ENCODE measurements around the gene PABPN1L.

PABPN1L gene, protein sequence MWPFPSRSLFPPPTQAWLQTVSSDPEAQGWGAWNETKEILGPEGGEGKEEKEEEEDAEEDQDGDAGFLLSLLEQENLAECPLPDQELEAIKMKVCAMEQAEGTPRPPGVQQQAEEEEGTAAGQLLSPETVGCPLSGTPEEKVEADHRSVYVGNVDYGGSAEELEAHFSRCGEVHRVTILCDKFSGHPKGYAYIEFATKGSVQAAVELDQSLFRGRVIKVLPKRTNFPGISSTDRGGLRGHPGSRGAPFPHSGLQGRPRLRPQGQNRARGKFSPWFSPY

DNA sequence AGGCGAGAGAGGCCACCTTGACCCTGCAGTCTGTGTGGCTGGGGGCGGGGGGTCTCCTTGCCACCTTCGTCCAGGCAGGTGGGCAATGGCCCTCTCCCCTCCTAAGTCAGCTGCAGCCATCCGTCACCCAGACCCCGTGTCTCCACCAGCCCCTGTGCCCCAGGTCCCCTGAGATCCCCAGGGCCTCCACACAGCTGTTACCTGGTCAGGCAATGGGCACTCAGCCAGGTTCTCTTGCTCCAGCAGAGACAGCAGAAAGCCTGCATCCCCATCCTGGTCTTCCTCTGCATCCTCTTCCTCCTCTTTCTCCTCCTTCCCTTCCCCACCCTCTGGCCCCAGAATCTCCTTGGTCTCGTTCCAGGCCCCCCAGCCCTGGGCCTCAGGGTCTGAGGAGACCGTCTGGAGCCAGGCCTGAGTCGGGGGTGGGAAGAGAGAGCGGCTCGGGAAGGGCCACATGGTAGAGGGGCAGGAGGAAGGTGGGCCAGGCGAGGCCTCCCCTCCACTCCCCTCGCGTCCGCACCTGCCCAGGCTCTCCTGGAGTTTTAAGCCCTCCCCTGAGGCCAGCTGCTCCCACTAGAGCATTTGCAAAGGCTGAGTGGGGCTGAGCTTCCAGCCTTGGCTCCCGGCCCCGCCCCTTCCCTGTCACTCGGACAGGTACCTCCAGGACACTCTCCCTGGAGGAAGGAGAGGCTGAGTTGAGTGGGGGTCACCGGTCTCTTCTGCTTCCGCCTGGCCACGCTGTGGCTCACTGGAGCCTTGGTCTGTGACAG, at the start of gene PABPN1L:
PABPN1L (minus strand) TSS at position 510 of the 770 bp plus-strand sequence; CDS start at position 456, 54 bp downstream.
- DNase-seq = peak; percentile 13

DNA sequence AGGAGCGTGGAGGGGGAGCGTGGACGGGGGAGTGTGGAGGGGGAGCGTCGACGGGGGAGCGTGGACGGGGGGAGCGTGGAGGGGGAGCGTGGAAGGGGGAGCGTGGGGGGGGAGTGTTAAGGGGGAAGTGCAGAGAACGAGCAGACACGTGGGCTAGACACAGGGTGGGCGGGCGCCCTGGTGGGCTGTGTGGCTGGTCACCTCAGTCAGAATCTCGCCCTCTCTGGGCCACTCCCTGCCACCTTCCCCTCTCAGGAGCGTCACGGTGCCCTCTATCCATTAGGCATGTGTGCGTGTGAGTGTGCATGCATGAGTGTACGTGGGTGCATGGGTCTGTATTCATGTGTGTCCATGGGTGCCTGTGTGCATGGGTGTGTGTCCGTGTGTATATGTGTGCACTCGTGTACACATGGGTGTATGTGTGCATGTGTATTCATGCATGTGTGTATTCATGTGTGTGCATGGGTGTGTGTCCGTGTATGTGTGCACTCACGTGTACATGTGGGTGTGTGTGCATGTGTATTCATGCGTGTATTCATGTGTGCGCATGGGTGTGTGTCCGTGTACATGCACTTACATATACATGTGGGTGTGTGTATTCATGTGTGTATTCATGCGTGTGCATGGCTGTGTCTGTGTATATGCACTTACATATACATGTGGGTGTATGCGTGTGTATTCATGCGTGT, 49.3 kb upstream of the PABPN1L start:
- no peak for DNase-seq

DNA sequence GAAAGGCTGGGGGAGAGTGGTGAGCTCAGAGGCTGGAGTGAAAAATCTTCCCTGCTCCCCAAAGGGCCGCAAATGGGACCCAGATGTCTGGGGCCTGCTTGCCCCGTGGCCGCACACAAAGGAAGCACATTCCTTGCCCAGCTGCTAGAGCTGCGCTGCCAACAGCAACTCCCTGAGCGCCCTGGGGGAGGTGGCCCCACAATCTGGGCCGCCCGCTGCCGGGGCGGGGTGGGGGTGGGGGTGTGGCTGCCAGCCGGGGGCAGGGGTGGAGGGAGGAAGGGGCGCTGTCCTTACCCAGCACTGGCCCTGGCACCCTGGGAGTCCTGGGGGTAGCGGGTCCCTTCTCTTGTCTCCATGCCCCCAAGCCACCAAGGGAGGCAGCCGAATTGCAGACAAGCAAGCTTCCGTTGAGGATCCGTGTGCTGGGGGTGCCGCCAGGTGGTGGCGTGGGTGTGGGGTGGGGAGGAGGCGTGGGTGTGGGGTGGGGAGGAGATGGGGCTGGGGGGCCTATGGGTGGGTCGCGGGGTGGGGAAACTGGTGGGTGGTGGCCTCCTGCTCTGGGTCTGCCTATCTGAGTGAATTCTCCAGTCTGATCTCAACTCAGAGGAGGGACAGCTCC, 48.4 kb upstream of the PABPN1L start:
- no peak for DNase-seq

DNA sequence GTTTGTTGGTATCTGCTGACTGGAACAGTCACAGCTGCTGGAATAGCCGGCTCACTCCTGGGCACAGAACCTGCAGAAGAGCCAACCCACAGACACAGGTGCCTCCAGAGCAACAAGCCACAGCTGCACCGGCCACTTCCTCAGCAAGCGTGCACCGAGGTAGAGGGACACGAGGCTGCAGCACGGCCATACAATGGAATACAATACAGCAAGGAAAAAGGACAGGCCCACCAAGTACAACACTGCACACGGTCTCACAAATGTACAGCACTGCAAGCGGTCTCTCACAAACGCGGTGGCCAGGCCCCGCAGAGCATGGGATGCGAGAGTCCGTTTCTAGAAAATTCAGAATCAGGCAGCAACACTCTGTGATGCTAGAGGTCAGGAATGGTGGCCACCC, 47.4 kb upstream of the PABPN1L start:
- no peak for DNase-seq

DNA sequence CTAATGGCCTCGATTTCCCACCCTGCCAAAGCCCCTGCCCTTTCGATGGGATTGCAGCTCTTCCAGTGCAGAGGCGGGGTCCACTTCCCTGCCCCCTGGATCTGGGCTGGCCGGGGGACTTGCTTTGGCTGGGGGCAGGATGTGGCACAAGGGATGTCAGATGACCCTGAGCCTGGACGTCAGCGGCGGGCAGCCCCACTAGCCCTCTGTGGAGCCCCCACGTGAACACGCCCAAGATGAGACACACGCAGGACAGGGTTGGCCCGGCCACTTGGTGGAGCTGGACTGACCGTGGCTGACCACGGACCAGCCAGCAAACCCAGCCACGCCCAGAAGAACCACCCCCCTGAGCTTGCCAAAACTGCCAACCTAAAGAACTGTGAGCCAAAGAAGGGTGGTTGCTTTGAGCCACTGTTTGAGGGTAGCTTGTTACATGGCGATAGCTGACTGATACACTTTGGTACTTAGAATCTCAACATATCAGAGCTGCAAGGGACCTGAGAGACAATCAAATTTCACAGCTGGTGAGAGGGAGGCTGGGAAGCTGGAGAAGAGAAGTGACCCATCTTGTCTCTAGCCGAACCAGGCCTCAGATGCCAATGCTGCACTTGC, 46.6 kb upstream of the PABPN1L start:
- DNase-seq = no peak

DNA sequence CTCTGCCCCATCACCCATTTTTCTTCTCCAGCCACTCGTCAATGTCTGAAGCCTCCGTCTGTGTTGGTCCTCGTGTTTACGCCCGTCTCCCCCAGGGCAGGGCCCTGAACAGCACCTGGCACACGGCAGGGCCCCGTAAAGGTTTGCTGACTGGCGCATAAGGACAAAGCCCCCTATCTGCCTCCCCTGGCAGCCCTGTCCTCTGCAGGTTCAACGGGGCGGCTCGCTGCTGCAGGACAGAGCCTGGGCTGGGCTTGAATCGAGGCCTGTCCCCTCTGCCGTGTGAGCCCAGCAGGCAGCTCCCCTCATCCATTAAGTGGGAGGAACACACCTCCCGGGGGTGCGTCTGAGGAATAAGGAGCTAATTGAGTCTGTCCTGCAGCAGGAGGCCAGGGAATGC, 46.1 kb upstream of the PABPN1L start:
- DNase-seq = no peak

DNA sequence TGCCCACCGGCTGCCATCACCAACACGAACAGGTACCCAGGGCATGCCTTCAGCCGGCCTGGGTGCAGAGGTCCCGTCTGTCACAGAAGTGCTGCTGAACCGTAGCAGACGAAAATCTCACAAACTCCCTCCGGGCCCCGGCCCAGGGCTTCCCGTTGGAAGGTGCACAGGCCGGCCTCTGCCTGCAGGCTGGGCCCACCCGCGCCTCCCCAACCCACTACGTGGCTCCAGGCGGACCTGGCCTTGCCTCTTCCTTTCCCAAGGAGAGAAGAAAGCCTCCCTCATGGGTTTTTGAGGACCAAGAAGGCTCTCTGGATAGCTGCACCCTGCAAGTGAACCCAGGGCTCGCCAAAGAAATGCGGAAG, 45.5 kb upstream of the PABPN1L start:
- no peak for DNase-seq

DNA sequence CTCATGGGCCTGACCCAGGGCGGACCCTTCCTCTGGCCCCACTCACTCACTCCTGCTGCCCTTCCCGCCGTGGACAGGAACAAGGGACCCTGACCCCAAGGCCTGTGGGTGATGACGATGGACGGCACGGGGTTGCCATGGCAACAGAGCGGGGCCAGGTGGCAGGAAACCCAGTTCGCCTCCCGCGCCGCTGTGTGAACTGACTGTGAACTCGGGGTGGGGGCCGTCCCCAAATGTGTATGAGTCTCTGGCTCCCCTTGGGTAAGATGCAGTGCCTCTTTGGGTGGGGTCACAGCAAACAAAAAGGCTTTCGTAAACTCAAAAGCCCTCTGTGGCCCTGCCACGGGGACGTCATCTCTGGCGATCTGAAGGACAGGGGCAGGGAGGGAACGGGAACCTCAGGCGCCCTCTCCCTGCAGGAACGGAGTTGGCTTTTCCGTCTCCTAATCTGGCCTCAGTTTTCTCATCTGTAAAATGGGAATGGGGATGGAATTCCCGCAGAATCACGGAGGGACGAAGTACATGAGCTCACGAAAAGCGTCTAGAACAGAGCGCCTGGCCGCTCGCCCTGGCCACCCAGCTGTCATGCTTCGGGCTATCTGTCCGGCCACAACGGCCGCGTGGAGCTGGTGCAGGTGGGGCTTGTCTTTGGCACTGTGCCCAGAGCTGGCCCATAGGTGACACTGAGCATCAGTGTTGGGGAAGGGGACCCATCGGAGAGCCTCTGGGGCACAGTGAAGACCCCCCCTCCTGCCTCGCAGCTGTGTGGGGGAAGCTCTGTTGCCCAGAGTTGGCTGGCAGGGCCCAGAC, 44.9 kb upstream of the PABPN1L start:
- no peak for DNase-seq

DNA sequence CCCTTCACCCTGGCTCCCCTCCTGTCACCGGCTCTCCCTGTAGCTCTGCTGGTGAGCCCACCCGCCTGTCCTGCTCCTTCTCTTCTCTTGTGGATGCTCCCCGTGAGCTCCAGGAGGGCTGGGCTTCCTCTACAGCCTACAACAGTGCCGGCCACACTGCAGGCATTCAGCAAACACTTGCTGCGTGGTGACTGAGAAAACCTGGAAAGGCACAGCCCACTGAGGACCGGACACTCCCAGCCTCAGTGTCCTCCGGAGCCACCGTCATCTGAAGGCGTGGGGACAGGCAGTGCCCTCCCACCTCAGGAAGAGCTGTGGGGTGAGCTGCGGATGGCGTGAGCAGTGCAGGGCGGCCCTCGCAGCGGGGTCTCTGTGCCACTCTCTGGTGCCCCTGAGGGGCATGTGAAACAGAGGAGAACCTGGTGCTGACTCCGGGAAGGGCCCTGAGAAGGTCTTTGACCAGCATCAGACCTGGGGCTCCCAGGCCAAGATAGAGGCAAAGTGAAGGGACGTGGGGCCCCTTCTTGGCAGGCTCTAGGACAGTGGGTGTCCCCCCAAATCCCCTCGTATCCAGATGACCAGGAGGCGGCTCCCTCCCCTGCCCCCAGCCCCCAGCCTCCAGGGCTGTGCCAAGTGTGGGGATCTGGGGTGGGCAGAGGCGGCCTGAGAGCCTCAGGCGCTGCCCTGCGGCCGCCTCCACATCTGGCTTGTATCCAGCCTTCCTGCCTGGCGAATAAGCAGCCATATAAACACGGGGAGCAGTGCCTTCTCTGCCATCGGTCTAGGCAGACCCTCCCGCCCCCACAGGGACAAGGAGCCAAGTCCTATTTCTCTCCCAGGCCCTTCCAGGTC, 44.0 kb upstream of the PABPN1L start:
- DNase-seq = no peak

DNA sequence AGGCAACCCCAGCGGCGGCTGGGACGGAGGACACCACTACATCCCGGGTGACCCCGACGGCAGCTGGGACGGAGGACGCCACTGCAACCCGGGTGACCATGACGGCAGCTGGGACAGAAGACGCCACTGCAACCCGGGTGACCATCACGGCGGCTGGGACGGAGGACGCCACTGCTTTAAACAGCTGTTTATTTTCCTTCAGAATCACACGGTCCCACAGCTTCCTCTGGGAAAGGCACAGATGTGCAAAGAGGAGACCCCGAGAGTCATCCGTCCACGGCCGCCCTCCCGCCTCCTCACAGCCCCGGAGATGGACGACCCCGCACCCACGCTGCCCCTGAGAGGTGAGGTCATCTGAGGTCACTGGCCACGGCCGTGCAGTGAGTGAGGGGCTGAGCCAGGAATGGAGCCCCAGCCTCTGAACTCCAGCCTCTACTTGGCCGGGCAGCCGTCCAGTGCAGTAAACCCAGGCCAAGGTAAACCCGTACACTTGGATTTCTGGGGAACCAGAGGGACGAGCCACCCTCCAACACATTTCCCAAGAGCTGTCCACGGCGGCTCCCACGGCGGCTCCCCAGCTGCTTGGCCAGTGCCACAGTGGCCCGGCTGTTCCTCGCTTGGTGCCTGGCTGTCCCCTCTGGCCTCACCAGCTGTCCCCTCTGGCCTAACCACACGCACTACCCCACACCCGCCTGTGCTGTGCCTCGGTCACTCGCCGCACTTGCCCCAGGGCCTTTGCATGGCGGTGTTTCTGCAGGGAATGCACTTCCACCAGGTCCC, 43.2 kb upstream of the PABPN1L start:
- DNase-seq = no peak

DNA sequence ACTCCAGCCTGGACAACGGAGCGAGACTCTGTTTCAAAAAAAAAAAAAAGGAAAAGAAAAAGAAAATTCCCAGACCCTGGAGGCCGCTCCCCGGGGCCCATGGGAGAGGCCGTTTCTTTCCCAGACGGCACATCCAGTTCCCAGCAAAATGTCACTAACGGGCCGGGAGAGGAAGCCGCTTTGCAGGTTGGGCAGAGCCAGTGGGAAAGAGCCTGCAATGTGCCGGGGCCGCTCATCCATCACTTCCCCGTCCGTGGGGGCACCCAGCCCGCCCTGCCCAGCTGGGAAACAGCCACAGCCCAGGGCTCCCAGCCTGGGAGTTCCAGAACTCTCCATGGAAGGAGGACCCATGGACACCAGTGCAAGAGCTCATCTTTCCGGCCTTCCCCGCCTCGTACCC, 41.8 kb upstream of the PABPN1L start:
- DNase-seq = no peak

DNA sequence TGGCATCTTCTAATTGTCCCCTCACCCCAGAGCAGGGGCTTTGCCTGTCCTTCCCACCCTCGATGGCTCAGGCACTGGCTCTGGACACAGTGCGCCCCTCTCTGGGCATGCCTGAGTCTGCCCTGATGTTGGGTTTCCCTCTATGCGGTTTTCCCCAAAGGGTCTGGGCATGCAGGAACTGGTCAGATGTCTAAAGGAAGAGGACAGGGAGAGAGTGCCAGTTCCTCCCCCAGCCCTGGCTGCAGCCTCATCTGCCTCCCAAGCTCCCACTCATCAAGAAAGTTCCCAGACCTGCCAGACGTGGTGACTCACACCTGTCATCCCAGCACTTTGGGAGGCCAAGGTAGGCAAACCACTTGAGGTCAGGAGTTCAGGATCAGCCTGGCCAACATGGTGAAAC, 41.3 kb upstream of the PABPN1L start:
- no peak for DNase-seq

DNA sequence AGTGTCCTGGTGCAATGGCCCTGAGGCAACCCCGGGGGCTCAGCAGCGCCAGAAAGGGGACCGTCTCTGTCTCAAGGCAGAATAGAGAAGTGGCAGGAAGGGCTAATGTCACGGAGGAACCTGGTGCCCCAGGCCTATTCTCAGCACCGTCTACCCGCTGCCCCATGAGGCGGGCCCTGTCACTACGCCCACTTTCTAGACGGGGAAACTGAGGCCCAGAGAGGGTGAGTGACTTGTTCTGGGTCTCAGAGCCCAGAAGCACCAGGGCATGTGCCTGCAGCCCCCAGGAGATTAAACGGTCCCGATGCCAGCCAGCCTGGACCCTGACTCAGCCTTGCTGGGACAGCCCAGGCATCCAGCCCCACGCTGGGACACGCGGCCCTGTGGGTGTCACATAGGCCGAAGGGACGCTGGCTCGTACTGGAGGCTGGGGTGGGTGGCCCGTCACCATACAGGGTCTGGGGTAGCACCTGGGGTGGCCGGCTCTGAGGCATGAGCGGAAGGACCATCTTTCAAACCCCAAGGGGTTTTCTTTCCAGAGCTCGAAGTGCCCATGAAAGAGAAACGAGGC, 40.2 kb upstream of the PABPN1L start:
- DNase-seq = no peak

DNA sequence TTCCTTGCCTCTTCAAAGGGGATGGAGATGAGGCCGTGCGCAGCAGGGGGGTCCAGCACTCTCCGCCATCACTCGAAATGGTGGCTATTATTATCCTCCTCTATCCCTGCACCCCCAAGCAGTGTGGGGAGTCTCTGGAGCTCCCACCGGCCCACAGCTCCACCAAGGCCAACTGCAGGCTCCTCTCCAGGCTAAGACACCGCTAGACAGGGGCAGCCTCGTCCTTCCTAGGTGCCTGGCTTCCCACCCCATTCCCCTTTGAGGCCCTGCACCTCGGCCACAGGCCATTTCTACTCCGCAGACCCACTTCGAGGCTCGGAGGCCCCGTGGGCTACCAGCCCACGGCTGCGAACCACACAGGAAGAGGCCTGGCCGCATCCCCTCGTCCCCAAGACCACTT, 39.6 kb upstream of the PABPN1L start:
- DNase-seq = no peak

DNA sequence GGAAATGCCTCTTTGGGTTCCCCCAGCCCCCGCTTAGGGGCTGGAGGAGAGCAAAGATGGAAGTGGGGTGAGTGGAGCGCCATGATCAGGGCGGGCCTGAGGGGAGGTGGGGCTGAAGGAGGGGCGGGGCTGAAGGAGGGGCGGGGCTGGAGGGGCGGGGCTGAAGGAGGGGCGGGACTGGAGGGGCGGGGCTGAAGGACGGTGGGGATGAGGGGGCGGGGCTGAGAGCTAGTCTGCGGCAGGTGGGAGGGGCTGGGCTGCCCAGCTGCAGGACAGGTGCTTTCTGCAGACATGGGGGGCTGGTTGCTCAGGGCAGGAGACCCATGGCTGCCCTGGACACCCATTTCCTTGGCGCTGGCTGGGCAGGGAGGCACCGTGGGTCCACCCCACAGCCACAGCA, 39.1 kb upstream of the PABPN1L start:
- DNase-seq = no peak

DNA sequence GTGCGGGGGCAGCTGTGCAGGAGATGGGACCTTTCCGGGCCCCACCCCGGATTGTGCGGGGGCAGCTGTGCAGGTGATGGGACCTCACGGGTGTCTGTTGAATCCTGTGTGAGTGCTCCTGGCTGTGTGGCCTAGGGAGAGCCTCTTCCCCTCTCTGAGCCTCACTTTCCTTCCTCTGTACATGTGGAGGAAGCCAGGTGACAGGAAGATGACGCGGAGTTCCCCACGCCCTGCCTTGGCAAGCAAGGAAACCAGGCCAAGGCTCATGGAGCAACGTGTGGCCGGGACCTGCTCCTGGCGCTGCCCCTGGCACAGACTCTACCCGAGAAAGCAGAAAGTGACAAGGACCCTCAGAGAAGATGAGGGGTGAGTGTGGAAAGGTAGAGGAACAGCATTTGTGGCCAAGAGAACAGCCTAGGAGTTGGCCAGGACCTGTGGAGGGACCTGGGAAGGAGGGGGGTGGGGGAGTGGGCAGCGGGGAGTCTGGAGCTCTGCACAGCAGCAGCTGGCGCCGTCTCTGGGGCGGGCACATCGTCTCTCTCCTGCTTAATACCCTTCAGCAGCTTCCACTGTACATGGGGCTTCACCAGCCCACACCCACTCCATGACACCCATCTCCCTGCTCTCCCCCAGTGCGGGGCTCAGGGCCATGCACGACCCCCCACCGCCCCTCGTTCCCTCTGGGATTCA, 38.4 kb upstream of the PABPN1L start:
- DNase-seq = no peak

DNA sequence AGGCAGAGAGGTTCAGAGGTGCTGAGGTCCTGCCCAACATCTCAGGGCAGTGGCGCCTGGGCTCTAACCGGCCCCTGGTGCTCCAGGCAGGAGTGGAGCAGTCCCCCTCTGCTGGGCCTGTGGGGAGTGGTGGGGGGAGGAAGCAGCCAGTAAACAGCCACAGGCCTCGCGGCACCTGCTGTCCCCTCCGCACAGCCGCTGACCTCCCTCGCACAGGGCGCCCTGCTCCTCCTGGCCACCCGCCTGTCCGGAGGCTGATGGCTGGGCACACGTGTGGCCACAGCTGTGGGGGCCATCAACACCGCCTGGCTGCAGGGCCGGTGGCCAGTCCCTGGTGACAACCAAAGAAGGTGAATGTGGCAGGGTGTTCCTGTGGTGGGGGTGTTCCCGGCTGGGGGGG, 36.8 kb upstream of the PABPN1L start:
- DNase-seq = no peak

DNA sequence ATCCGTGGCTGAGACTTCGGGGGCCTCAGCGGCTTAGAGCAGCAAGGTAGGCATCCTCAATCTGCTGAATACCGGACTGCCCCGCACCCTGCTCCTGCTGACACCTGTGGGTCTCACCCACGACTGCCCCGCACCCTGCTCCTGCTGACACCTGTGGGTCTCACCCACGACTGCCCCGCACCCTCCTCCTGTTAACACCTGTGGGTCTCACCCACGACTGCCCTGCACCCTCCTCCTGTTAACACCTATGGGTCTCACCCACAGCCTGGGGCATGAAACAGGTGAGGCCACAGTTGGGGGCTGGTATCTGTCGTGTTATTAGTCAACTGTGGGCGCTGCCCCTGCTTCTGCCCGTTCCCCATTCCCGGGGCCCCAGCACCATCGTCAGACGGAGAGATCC, 36.3 kb upstream of the PABPN1L start:
- no peak for DNase-seq

DNA sequence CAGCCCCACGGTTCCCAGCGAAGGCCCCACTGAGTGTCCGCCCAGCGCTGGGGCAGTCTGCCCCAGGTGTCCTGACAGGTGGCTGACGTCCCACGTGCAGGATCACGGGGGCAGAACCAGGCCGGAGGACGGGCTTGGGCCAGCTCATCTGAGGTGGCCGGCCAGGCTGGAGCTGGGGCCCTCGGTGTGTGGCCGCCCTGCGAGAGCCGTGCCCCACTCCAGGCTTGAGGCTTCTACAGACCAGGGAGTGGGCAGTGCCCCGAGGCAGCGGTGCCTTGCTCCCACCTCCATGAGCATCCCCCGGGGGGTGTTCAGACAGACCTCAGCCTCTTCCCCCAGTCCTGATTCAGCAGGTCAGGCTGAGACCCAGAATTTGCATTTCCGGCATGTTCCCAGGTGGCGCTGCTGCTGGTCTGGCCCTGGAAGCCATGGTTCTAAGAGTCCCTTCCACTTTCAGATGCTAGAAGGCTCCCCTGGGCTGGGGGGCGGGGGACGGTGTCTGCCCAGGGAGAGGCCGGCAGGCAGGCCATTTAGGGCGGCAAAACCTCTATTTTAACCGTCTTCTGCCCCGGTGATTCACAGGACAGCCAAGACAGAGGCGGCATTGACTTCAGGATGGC, 35.4 kb upstream of the PABPN1L start:
- no peak for DNase-seq
